HepG2 (cell line): ENCODE results near the gene CD300A.

Experiments
- CTCF ChIP-seq: sonication (generic); formaldehyde crosslinking; IDR thresholded peaks from 2 replicates; pipeline ENCODE4 v1.5.0; 2020; ENCODE audit warnings: mild to moderate bottlenecking, missing genetic modification reagents, moderate library complexity
- SMAD3 ChIP-seq: sonication (generic); formaldehyde crosslinking; IDR thresholded peaks from 2 replicates; pipeline ENCODE4 v1.4.0; 2020; ENCODE audit warnings: missing genetic modification reagents

GRCh38 chr17:74521701-74522201 is 55.3 kb downstream of the CD300A start:
- TF ChIP-seq CTCF: no peak
- no peak for TF ChIP-seq SMAD3
